Transverse colon (tissue), 4 donors: ENCODE results near the gene PNKD. TPM values are rescaled to one million over a fixed set of nuclear protein-coding genes. Genes with fewer than 3 reads are reported as not detected.
A peak's percentile ranks its signal among the peaks of the same experiment; 100 is the strongest.

ENCODE experiments used
- DNase-seq: peaks from one replicate; pipeline ENCODE4 v3.0.0-alpha.2; 2019
- H3K27ac ChIP-seq, 4 donors: fragments of 200-600 bp; sonication (generic); 2 replicates each; pipeline ENCODE4 v1.5.1; 2016 to 2018; ENCODE audit warnings: inconsistent platforms in 4 of 4
- H3K27me3 ChIP-seq: fragments of 200-600 bp; sonication (generic); 2 replicates; pipeline ENCODE4 v1.5.1; 2017; ENCODE audit warnings: inconsistent platforms
- H3K36me3 ChIP-seq, 4 donors: fragments of 200-600 bp; sonication (generic); 2 replicates each; pipeline ENCODE4 v1.5.1; 2017 to 2019; ENCODE audit warnings: inconsistent platforms in 4 of 4
- H3K4me1 ChIP-seq, 4 donors: fragments of 200-600 bp; sonication (generic); 2 replicates each; pipeline ENCODE4 v1.5.1; 2017 to 2020; ENCODE audit warnings: inconsistent platforms in 4 of 4
- H3K4me3 ChIP-seq, 4 donors: fragments of 200-600 bp; sonication (generic); 1 replicate in 1 of 4; 2 replicates in 3 of 4; pipeline versions ENCODE4 v1.5.1 to v1.6.1; 2017 to 2019; ENCODE audit warnings: inconsistent platforms in 4 of 4
- H3K9me3 ChIP-seq, 2 donors: fragments of 200-600 bp; sonication (generic); 2 replicates each; pipeline ENCODE4 v1.5.1; 2017 to 2019; ENCODE audit warnings: inconsistent platforms in 2 of 2
- EP300 ChIP-seq: sonication (generic); formaldehyde crosslinking; IDR thresholded peaks from one replicate; pipeline ENCODE4 v1.6.1; 2017; ENCODE audit warnings: antibody characterized with exemption, low read depth
- POLR2A ChIP-seq: fragments of 450-650 bp; IDR thresholded peaks from one replicate; pipeline ENCODE4 v1.6.1; 2016; ENCODE audit warnings: antibody characterized with exemption, mild to moderate bottlenecking, moderate library complexity
- POLR2AphosphoS5 ChIP-seq, 3 donors: sonication (generic); formaldehyde crosslinking; IDR thresholded peaks; one replicate each; pipeline ENCODE4 v1.6.1; 2016; ENCODE audit warnings: antibody characterized with exemption in 3 of 3
- WGBS, 2 donors: methylation state at CpG; one replicate each; pipeline ENCODE4 v1.1.5; 2018; ENCODE audit warnings: low coverage in 1 of 2; 5-methylcytosine and 5-hydroxymethylcytosine counted together
- in situ Hi-C, 4 donors: fragments of 200-750 bp; cut with MboI; loops; one replicate each; pipeline versions ENCODE4 v1.15.0 to v1.15.1; 2017; ENCODE audit warnings: low sequenced_read_pairs in 3 of 4, low pct_ligation_motif_present in 1 of 4, low pct_unique_long_range_greater_than_20kb in 1 of 4
- intact Hi-C: fragments of 100-400 bp; cut with DNase I; formaldehyde crosslinking; loops from one replicate; pipeline ENCODE4 v1.15.1; 2023; ENCODE audit warnings: low total_unique reads
- total RNA-seq, 4 donors: library from RNA; depleted of rRNA; stranded (reverse); fragments of >200 nt; gene quantifications; one replicate each; pipeline ENCODE4 v1.1.0, GENCODE V29; 2016
- TF ChIP-seq, protein P1 (sequence below), 5 experiments: fragments of 200-600 bp in 3 of 5; fragments of 450-650 bp in 2 of 5; sonication (generic) in 3 of 5; IDR thresholded peaks; 1 replicate in 2 of 5; 2 replicates in 3 of 5; pipeline ENCODE4 v1.5.1; 2016 to 2017; ENCODE audit warnings: antibody characterized with exemption in 5 of 5, inconsistent platforms in 3 of 5, mild to moderate bottlenecking in 2 of 5, moderate library complexity in 1 of 5

The PNKD gene
- total RNA-seq, 4 donors from 2014 or later: 14.3 to 111 (median 100) TPM

GRCh38 chr2:218226903-218227302 is 43.4 kb upstream of the PNKD start:
- no peaks in the 10 kb centered on the region for H3K9me3 ChIP-seq
- peaks cover 0 to 39% (median 12%) of the 10 kb centered on the region in 4 donors for H3K36me3 ChIP-seq
- in situ Hi-C loops (no loop called here), intact Hi-C loops (loop anchor here (10.0 kb wide), 1 partner anchor 1158 kb away; the partner anchor contains the start of gene DNPEP)
- H3K4me3 ChIP-seq: no peak overlapping the region
- WGBS, 2 donors: 77 to 82% methylated on average over 3 of the region's 3 CpGs
- H3K27ac ChIP-seq: no peak overlapping the region
- no peaks in the 10 kb centered on the region for H3K27me3 ChIP-seq
- TF ChIP-seq, protein P1, sequence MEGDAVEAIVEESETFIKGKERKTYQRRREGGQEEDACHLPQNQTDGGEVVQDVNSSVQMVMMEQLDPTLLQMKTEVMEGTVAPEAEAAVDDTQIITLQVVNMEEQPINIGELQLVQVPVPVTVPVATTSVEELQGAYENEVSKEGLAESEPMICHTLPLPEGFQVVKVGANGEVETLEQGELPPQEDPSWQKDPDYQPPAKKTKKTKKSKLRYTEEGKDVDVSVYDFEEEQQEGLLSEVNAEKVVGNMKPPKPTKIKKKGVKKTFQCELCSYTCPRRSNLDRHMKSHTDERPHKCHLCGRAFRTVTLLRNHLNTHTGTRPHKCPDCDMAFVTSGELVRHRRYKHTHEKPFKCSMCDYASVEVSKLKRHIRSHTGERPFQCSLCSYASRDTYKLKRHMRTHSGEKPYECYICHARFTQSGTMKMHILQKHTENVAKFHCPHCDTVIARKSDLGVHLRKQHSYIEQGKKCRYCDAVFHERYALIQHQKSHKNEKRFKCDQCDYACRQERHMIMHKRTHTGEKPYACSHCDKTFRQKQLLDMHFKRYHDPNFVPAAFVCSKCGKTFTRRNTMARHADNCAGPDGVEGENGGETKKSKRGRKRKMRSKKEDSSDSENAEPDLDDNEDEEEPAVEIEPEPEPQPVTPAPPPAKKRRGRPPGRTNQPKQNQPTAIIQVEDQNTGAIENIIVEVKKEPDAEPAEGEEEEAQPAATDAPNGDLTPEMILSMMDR (IDR thresholded peaks at IDR 0.05): no peak
- TF ChIP-seq EP300: no peak
- TF ChIP-seq POLR2A: no peak
- TF ChIP-seq POLR2AphosphoS5 (IDR thresholded peaks at IDR 0.05): no peak
- DNase-seq: no peak
- peaks cover 31 to 73% (median 47%) of the 10 kb centered on the region in 4 donors for H3K4me1 ChIP-seq

- intact Hi-C loops (loop anchor here (10.0 kb wide), 1 partner anchor 1156 kb away; the partner anchor contains the start of gene DNPEP), in situ Hi-C loops (no loop called here)
- Histone ChIP-seq H3K27ac (peak overlapping the region; percentile 77 to 83 (median 79)), H3K4me1 (peaks cover 27 to 64% (median 34%) of the 10 kb centered on the region in 4 donors), H3K4me3 (no peak overlapping the region), H3K36me3 (peaks cover 0 to 44% (median 12%) of the 10 kb centered on the region in 4 donors), H3K9me3 (no peaks in the 10 kb centered on the region), H3K27me3 (no peaks in the 10 kb centered on the region)
- DNase-seq: no peak
- 80 to 84% methylated on average over 6 of the region's 6 CpGs for WGBS, 2 donors
- TF ChIP-seq POLR2AphosphoS5 (IDR thresholded peaks at IDR 0.05) (no peak), EP300 (no peak), POLR2A (no peak)
- TF ChIP-seq, protein P1 (IDR thresholded peaks at IDR 0.05): no peak
These were observed 41.8 kb upstream of the PNKD start for GRCh38 chr2:218228366-218229090.

- no peaks in the 10 kb centered on the region for H3K27me3 ChIP-seq
- H3K4me1 ChIP-seq: peaks cover 27 to 57% (median 34%) of the 10 kb centered on the region in 4 donors
- in situ Hi-C loops: no loop called here
- intact Hi-C loops: loop anchor here (10.0 kb wide), 1 partner anchor 1156 kb away; the partner anchor contains the start of gene DNPEP
- peak overlapping the region; percentile 77 to 83 (median 79) for H3K27ac ChIP-seq
- no peaks in the 10 kb centered on the region for H3K9me3 ChIP-seq
- H3K36me3 ChIP-seq: peaks cover 0 to 48% (median 12%) of the 10 kb centered on the region in 4 donors
- TF ChIP-seq EP300 (no peak), POLR2AphosphoS5 (IDR thresholded peaks at IDR 0.05) (no peak), POLR2A (no peak)
- TF ChIP-seq, protein P1 (IDR thresholded peaks at IDR 0.05): no peak
- no peak overlapping the region for H3K4me3 ChIP-seq
- no peak for DNase-seq
- 13 to 22% methylated on average over 3 of the region's 3 CpGs for WGBS, 2 donors
These were observed 41.1 kb upstream of the PNKD start for GRCh38 chr2:218229239-218229638.

DNA sequence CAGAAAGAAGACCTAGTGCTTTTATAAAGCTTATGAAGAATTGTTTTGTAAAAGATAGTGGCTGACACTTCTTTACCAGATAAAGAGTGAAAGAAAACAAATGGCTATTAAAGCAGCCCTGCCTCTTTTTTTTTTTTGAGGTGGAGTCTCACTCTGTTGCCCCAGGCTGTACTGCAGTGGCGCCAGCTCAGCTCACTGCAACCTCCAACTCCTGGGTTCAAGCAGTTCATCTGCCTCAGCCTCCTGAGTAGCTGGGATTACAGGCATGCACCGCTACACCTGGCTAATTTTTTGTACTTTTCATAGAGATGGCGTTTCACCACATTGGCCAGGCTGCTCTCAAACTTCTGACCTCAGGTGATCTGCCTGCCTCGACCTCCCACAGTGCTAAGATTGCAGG is 40.5 kb upstream of the PNKD start:
- Histone ChIP-seq H3K27me3 (no peaks in the 10 kb centered on the region), H3K4me3 (no peak overlapping the region), H3K4me1 (peaks cover 27 to 51% (median 34%) of the 10 kb centered on the region in 4 donors), H3K36me3 (peaks cover 0 to 48% (median 14%) of the 10 kb centered on the region in 4 donors), H3K27ac (peak overlapping the region; percentile 77 to 83 (median 79)), H3K9me3 (no peaks in the 10 kb centered on the region)
- in situ Hi-C loops: no loop called here
- WGBS, 2 donors: 68% methylated on average over 4 of the region's 4 CpGs; no CpG with 5 or more reads in 1 of the 2 donors
- intact Hi-C loops: loop anchor here (10.0 kb wide), 1 partner anchor 1155 kb away; the partner anchor contains the start of gene DNPEP
- peak; percentile 40 for DNase-seq
- no peak for TF ChIP-seq POLR2A
- peak in 1 of 3 donors; percentile 12 for TF ChIP-seq POLR2AphosphoS5 (IDR thresholded peaks at IDR 0.05)
- TF ChIP-seq, protein P1 (IDR thresholded peaks at IDR 0.05): no peak
